Astrocyte of the spinal cord (primary cell): ENCODE measurements around the gene CACNA1B.

Experiments
- DNase-seq: peaks from one replicate; pipeline ENCODE4 v3.0.0; 2011; ENCODE audit warnings: low read depth, low spot score
- H3K4me3 ChIP-seq: 2 replicates; pipeline ENCODE4 v1.5.1; 2011; ENCODE audit warnings: low read depth, mild to moderate bottlenecking, low read length, moderate library complexity
- CTCF ChIP-seq: IDR thresholded peaks from 2 replicates; pipeline ENCODE4 v1.5.1; 2012; ENCODE audit warnings: low read depth, mild to moderate bottlenecking, low read length, inconsistent platforms
- in situ Hi-C: cut with HindIII; loops from 2 replicates; pipeline ENCODE4 v1.10.0; 2017; ENCODE audit warnings: low sequenced_read_pairs

CACNA1B gene

GRCh38 chr9:137951107-137951506, 73.5 kb downstream of the CACNA1B start:
- no peak overlapping the region for H3K4me3 ChIP-seq
- in situ Hi-C loops: no loop called here
- no peak for TF ChIP-seq CTCF
- DNase-seq: no peak

GRCh38 chr9:137951597-137952490, 74.3 kb downstream of the CACNA1B start:
- no peak for DNase-seq
- no peak overlapping the region for H3K4me3 ChIP-seq
- in situ Hi-C loops: no loop called here
- no peak for TF ChIP-seq CTCF

DNA sequence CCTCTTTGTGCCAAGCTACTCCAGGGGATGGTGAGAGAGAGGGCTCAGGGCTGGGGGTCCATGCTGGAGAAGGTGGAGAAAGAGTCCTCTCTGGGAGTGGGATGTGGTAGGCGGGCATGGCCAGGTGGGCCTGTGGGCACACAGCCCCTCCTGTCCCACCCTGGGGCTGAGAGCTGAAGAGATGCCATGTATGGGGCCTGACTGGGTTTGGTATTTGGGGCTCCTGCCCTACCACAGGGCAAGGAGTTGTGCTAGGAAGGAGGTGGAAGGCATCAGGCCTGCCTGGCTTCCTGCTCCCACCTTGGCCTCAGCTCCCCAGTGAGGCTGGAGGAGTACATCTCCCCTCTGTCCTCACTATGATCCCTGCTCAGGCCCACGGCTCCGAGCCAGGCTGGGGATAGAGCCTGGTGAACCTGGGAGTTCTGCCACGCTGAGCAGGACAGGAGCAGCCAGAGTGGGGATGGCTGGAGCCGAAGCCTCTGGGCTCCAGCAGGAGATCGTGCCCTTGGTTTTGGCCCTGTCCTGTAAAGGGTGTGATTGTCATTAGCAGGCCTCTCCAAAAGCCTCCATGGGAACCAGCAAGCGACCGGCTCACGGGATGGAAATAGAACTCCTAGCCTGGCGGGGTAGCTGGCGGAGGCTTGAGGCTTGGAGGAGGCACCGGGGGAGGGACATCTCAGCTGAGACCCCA, 75.5 kb downstream of the CACNA1B start:
- TF ChIP-seq CTCF: no peak
- DNase-seq: no peak
- no peak overlapping the region for H3K4me3 ChIP-seq
- in situ Hi-C loops: no loop called here

DNA sequence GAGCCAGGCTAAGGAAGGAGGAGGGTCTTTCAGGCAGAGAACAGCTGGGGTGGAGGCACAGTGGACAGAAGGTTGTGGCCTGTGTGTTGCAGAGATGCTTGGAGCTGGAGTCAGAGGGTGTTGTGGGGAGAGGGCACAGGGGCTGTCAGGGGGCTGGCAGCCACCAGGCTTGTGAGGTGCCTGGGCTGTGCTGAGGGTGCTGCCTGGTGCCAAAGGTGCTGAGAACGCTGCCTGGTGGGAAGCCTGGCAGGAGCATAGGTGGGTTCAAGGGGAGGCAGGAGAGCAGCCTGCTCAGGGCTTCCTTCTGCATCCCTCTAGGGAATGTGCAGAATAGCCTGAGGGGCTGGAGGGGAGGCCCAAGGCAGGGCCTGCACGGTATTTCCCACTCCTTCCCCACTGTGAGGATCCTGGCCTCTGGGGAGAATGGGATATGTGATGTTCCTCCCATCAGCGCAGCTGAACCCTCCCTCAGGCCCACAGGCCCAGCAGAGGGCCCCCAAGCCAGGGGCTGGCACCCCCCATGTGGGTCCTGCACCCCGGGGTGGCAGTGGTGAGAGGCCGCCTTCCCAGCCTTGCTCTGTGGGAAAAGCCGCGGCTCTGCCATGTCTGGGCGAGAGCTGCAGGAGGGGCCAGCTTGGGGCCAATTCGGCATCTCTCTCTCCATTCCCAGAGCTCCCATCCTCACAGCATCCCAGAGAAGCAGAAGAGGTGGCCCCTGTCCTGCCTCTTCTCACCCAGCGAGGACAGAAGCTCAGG, 76.3 kb downstream of the CACNA1B start:
- DNase-seq: no peak
- no peak overlapping the region for H3K4me3 ChIP-seq
- in situ Hi-C loops: no loop called here
- TF ChIP-seq CTCF: no peak

- in situ Hi-C loops: no loop called here
- TF ChIP-seq CTCF: no peak
- DNase-seq: no peak
- H3K4me3 ChIP-seq: no peak overlapping the region
Observed at GRCh38 chr9:137955224-137955570, 77.6 kb downstream of the CACNA1B start.

DNA sequence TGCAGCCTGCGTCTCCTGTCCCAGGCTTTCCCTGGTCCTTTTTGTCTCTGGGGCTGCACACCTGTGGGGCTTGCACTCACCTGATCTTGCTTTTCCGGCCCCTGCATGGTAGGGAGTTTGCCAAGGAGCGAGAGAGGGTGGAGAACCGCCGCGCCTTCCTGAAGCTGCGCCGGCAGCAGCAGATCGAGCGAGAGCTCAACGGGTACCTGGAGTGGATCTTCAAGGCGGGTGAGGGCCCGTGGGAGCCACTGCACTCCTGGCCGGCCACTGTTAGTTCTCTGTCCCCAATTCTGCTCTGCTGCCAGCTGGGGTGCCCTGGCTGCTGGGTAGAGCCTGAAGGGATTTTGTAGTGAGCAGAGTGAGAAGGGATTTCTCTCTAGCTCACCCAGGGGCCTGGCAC, 78.0 kb downstream of the CACNA1B start:
- no peak for TF ChIP-seq CTCF

More for the DNA sequence above, 78.0 kb downstream of the CACNA1B start:
- H3K4me3 ChIP-seq: no peak overlapping the region
- in situ Hi-C loops: no loop called here
- DNase-seq: no peak
